OCI-LY3 (cell line): ENCODE results near the gene CAMK2A.

Source experiments
- H2AFZ ChIP-seq: fragments of 200-600, 300-600 bp; shearing (Covaris generic); 2 replicates; pipeline ENCODE4 v1.6.0; 2014; ENCODE audit warnings: antibody characterized with exemption, low read depth, low read length
- H3K27ac ChIP-seq: fragments of 200-600, 300-600 bp; sonication (generic); 2 replicates; pipeline ENCODE4 v1.5.1; 2014; ENCODE audit warnings: mild to moderate bottlenecking, low read length, moderate library complexity, mixed read lengths
- H3K27me3 ChIP-seq: fragments of 200-600, 300-600 bp; sonication (generic); 2 replicates; pipeline ENCODE4 v1.6.1; 2014; ENCODE audit warnings: low read depth, low read length, mixed read lengths
- H3K36me3 ChIP-seq: fragments of 200-600, 300-600 bp; sonication (generic); replicated peaks from 2 replicates; pipeline ENCODE3; 2014; ENCODE audit warnings: low read depth, low read length, mixed read lengths
- H3K4me1 ChIP-seq: fragments of 300-600, 200-600 bp; sonication (generic); 2 replicates; pipeline ENCODE4 v1.6.1; 2014; ENCODE audit warnings: low read length, mixed read lengths
- H3K4me2 ChIP-seq: fragments of 200-600, 300-600 bp; sonication (generic); 2 replicates; pipeline ENCODE4 v1.6.1; 2014; ENCODE audit warnings: low read length, mixed read lengths
- H3K4me3 ChIP-seq: fragments of 300-600, 200-600 bp; sonication (generic); 2 replicates; pipeline ENCODE4 v1.5.1; 2014; ENCODE audit warnings: antibody characterized with exemption, mild to moderate bottlenecking, low read length, moderate library complexity
- H3K79me2 ChIP-seq: fragments of 300-600, 200-600 bp; shearing (Covaris generic); 2 replicates; pipeline ENCODE4 v1.6.1; 2014; ENCODE audit warnings: mild to moderate bottlenecking, low read length, mixed read lengths
- H3K9ac ChIP-seq: fragments of 300-600, 200-600 bp; shearing (Covaris generic); 2 replicates; pipeline ENCODE4 v1.6.0; 2014; ENCODE audit warnings: mild to moderate bottlenecking, low read length, moderate library complexity
- H3K9me3 ChIP-seq: fragments of 200-600, 300-600 bp; shearing (Covaris generic); 2 replicates; pipeline ENCODE4 v1.6.1; 2014; ENCODE audit warnings: low read length, mixed read lengths; ENCODE audit not compliant: insufficient read depth
- H4K20me1 ChIP-seq: fragments of 200-600, 300-600 bp; sonication (generic); 2 replicates; pipeline ENCODE4 v1.6.1; 2016; ENCODE audit warnings: low read length, mixed read lengths; ENCODE audit not compliant: insufficient read depth
- EZH2phosphoT487 ChIP-seq: fragments of 200-600 bp; shearing (Covaris generic); IDR thresholded peaks from 2 replicates; pipeline ENCODE4 v1.6.1; 2018; ENCODE audit warnings: antibody characterized with exemption, mixed run types, low read depth
- TF ChIP-seq, protein P1 (sequence below): fragments of 200-600, 300-600 bp; sonication (generic); IDR thresholded peaks from 2 replicates; pipeline ENCODE4 v1.5.1; 2014; ENCODE audit warnings: antibody characterized with exemption, low read length, low read depth

CAMK2A gene

DNA sequence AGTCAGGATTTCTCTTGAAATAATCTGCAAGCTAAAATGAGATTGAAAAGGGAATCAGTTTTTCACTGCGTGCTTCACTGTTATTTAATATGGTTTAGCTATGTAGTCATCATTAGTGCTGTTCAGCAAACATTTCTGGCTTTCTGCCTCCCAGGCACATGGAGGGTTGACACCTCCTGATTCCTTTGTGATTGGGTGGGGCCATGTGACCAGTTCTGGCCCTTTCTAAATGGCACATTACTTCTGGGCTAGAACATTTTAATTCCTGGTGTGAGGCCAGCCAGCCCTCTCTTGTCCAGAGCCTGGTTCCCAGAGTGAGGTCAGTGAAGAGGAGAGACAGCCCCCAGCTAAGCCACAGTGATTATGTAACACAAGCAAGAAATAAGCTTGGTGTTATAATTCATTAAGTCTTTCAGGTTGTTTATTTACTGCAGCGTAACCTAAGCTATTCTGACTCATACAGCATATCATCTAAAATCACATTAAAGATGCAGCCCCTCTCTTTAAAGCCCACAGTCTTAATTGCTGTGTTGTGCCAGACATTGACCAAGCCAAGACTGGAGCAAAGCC lies 30.6 kb upstream of the CAMK2A start:
- H3K27ac ChIP-seq: no peak overlapping the region
- no peaks in the 10 kb centered on the region for H3K36me3 ChIP-seq
- no peak overlapping the region for H3K9ac ChIP-seq
- H3K4me3 ChIP-seq: no peak overlapping the region
- no peak overlapping the region for H2AFZ ChIP-seq
- H3K79me2 ChIP-seq: no peaks in the 10 kb centered on the region
- H3K4me2 ChIP-seq: no peak overlapping the region
- TF ChIP-seq EZH2phosphoT487: no peak
- TF ChIP-seq, protein P1, sequence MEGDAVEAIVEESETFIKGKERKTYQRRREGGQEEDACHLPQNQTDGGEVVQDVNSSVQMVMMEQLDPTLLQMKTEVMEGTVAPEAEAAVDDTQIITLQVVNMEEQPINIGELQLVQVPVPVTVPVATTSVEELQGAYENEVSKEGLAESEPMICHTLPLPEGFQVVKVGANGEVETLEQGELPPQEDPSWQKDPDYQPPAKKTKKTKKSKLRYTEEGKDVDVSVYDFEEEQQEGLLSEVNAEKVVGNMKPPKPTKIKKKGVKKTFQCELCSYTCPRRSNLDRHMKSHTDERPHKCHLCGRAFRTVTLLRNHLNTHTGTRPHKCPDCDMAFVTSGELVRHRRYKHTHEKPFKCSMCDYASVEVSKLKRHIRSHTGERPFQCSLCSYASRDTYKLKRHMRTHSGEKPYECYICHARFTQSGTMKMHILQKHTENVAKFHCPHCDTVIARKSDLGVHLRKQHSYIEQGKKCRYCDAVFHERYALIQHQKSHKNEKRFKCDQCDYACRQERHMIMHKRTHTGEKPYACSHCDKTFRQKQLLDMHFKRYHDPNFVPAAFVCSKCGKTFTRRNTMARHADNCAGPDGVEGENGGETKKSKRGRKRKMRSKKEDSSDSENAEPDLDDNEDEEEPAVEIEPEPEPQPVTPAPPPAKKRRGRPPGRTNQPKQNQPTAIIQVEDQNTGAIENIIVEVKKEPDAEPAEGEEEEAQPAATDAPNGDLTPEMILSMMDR: no peak
- H3K4me1 ChIP-seq: no peaks in the 10 kb centered on the region
- no peaks in the 10 kb centered on the region for H3K9me3 ChIP-seq
- no peaks in the 10 kb centered on the region for H4K20me1 ChIP-seq
- H3K27me3 ChIP-seq: no peaks in the 10 kb centered on the region

DNA sequence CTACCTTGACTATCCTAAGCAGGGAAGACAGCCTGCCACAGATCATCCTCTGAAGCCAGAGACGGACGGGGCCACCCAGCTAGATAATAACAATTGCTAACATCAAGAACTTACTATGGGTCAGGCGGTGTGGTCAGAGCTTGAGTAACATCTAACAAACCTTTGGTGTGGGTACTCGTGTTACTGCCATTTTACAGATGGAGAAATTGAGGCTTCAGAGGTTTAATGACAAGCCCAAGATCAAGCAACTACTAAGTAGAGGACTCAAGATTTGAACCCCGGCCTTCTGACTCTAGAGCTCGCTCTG lies 29.9 kb upstream of the CAMK2A start:
- no peak overlapping the region for H2AFZ ChIP-seq
- no peaks in the 10 kb centered on the region for H3K79me2 ChIP-seq
- no peaks in the 10 kb centered on the region for H3K36me3 ChIP-seq
- TF ChIP-seq, protein P1: no peak
- no peak for TF ChIP-seq EZH2phosphoT487
- no peak overlapping the region for H3K27ac ChIP-seq
- no peak overlapping the region for H3K4me2 ChIP-seq
- H3K9me3 ChIP-seq: no peaks in the 10 kb centered on the region
- H3K4me3 ChIP-seq: no peak overlapping the region
- no peak overlapping the region for H3K9ac ChIP-seq
- no peaks in the 10 kb centered on the region for H4K20me1 ChIP-seq
- H3K4me1 ChIP-seq: no peaks in the 10 kb centered on the region
- H3K27me3 ChIP-seq: no peaks in the 10 kb centered on the region

DNA sequence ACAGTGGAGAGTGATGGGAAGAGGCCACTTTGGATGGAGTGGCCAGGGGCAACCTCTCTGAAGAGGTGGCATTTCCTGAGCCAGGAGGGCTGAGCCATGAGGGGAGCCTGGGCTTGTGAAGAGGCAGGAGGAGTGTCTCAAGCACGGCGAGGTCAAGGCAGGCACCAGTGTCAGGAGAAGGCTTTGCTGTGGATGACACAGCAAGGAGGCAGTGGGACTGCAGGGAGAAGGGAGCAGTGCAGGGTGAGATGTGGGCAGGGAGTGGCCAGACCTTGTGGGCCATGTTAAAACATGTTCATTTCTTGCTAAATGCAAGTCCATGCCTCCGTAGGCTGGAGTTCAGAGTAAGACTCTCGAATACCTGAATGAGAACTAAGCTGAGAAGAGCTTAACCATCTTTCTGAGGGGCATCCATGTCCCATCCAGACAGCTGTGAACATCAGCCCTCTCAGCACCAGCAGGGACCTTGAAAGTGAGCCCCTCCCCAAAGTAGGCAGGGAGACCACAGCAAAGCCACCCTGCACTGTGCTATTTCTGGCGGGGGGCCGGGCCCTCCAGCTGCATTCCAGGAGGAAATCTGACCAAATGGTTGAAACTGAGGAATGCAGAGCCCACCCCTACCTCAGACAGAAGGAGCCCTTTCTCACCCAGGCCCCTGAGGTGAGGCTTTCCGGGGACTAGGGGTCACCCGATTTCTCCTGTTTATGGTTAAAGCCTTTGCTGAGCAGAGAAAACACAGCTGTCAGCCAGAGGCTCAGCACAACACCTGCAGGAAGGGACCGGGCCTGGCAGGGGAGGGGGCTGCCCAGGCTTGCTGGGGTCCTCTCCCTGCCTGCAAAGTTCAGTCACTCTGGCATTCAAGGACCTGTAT lies 29.3 kb upstream of the CAMK2A start:
- H3K4me2 ChIP-seq: no peak overlapping the region
- H3K9ac ChIP-seq: no peak overlapping the region
- H3K4me3 ChIP-seq: no peak overlapping the region
- no peaks in the 10 kb centered on the region for H3K9me3 ChIP-seq
- no peaks in the 10 kb centered on the region for H3K79me2 ChIP-seq
- H2AFZ ChIP-seq: no peak overlapping the region
- TF ChIP-seq, protein P1: no peak
- TF ChIP-seq EZH2phosphoT487: no peak
- H3K36me3 ChIP-seq: no peaks in the 10 kb centered on the region
- H3K27ac ChIP-seq: no peak overlapping the region
- no peaks in the 10 kb centered on the region for H4K20me1 ChIP-seq
- no peaks in the 10 kb centered on the region for H3K4me1 ChIP-seq
- H3K27me3 ChIP-seq: no peaks in the 10 kb centered on the region

DNA sequence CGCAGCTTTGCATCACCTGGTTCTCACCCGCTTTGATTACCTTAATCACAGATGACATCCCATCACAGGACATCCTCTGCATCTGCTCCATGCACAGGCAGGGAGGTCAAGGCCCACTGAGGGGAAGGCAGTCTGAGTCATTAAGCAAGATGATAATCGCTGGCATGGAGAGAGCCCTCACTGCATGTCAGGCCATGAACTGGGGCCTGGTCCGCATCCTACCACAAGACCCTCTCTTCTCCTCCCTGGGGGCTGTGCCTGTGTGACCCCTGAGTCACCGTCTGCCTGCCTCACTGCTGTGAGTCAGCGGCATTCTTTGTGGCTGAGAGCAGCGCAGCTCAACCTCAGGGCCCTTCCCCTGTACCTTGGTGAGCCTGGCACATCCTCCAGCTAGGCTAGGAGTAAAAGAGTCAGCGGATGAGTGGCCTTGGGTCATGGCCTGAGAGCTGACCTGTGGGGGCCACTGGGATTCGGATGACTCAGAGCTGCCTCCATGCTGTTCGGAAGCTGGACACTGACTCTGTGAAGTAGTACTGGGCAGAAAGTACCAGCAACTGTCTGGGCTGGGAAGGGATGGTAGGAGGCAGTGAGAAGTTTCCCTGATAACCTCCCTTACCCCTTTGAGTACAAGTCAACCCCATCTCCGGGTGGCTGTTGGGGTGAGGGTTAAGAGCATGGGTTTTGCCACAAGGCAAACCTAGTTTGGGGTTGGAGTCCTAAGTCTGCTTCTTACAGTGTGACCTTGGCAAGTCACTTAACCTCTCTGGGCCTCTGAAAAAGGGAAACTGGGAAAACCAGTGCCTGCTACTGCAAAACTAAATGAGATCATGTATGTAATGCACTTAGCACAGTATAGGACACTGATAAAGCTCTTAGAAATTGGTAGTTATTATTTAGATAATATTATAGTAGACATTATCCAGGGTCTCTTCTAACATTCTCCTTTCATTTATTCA lies 27.8 kb upstream of the CAMK2A start:
- no peak for TF ChIP-seq EZH2phosphoT487
- TF ChIP-seq, protein P1: no peak
- H4K20me1 ChIP-seq: no peaks in the 10 kb centered on the region
- H3K27me3 ChIP-seq: no peaks in the 10 kb centered on the region
- no peaks in the 10 kb centered on the region for H3K79me2 ChIP-seq
- no peaks in the 10 kb centered on the region for H3K36me3 ChIP-seq
- no peak overlapping the region for H3K27ac ChIP-seq
- no peak overlapping the region for H3K4me2 ChIP-seq
- no peak overlapping the region for H2AFZ ChIP-seq
- no peak overlapping the region for H3K4me3 ChIP-seq
- no peaks in the 10 kb centered on the region for H3K9me3 ChIP-seq
- no peak overlapping the region for H3K9ac ChIP-seq
- no peaks in the 10 kb centered on the region for H3K4me1 ChIP-seq
